ENCODE results near the gene ANKHD1. TPM values are rescaled to one million over a fixed set of nuclear protein-coding genes. Genes with fewer than 3 reads are reported as not detected.
"Not testable (repeated sequence)": the region's sequence is repeated elsewhere in the genome, so short reads cannot be mapped to it uniquely, and the experiment has no call there.

The ANKHD1 gene
- polyA plus RNA-seq, 4 donors: 101 to 115 (median 108) TPM

DNA sequence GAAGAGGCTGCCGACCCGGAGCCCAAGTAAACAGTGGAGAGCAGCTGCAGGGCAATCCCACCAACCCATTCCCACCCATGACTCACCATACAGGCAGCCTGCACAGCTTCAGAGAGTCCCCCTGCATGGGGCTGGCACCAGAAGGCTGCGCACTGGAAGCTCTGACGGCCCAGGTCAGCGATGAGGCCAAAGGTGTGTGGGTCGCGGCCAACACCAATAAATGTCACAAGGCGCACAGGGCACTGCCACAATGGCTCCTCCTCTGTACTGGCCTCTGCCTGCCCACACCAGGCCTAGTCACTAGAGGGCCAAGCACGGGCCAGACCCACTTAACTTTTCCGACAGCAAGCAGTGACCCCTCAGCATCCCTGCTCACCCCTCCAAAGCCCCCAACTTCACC is 158.6 kb downstream of the ANKHD1 start:
- no peak for DNase-seq (ENCODE audit: low read depth in 4 of 4, low spot score in 3 of 4)

DNA sequence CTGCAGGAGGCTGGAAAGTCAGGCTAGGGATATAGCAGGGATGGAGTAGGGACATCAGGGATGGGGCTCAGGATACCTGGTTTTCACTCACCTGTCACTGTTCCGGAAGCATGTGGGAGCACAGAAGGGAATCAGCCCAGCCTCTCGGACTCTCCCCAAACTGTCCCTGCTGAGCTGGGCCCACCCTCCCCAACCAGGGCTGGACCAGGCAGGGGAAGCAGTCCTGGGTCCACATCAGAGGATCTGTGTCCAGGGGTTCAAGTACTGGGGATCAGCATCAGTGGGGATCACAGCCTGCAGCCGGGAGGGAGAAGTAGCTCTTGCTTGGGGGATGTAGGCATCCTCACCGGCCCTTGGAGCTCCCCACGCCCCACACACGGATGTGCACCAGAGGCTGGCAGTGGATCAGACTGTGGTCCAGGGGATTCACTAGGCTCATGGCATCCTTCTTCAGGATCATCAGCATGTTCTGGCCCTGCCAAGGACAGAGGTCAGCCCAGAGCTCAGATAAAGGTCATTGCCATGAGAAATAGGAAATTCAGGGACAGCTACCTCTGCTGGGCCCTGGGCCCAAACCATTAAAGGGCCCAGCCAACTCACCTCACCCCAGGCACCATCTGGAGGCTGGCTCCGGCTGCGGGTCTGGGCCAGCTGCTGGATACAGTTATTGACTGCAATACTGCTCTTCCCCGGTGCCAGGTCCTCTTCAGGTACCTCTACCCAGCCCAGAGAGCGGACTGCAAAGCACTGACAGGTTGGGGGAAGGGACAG is 160.3 kb downstream of the ANKHD1 start:
- no peak for DNase-seq (ENCODE audit: low read depth in 4 of 4, low spot score in 3 of 4)

GRCh38 chr5:140563596-140563995 is 162.0 kb downstream of the ANKHD1 start:
- DNase-seq (ENCODE audit: low read depth in 4 of 4, low spot score in 3 of 4): no peak

GRCh38 chr5:140564196-140565023 is 162.8 kb downstream of the ANKHD1 start, which contains the start of the genes APBB3 and SLC35A4:
APBB3 (minus strand) TSS chr5:140564598; CDS start chr5:140564245, 353 bp downstream.
SLC35A4 (plus strand) TSS chr5:140564828; CDS start chr5:140567170, 2,342 bp downstream.
- peak; percentile 93 to 95 (median 94) for DNase-seq (ENCODE audit: low read depth in 4 of 4, low spot score in 3 of 4)

- DNase-seq (ENCODE audit: low read depth in 4 of 4, low spot score in 3 of 4): no peak
Observed at GRCh38 chr5:140565024-140565779, 163.6 kb downstream of the ANKHD1 start.

GRCh38 chr5:140565780-140566095 is 164.1 kb downstream of the ANKHD1 start:
- DNase-seq (ENCODE audit: low read depth in 4 of 4, low spot score in 3 of 4): no peak

GRCh38 chr5:140566665-140567064 is 165.0 kb downstream of the ANKHD1 start:
- no peak for DNase-seq (ENCODE audit: low read depth in 4 of 4, low spot score in 3 of 4)

- no peak for DNase-seq (ENCODE audit: low read depth in 4 of 4, low spot score in 3 of 4)
Observed at GRCh38 chr5:140567136-140567818, 165.6 kb downstream of the ANKHD1 start.

- DNase-seq (ENCODE audit: low read depth in 4 of 4, low spot score in 3 of 4): no peak
Observed at GRCh38 chr5:140567871-140568270, 166.2 kb downstream of the ANKHD1 start.

GRCh38 chr5:140568443-140569063 is 166.9 kb downstream of the ANKHD1 start:
- DNase-seq (ENCODE audit: low read depth in 4 of 4, low spot score in 3 of 4): no peak

DNA sequence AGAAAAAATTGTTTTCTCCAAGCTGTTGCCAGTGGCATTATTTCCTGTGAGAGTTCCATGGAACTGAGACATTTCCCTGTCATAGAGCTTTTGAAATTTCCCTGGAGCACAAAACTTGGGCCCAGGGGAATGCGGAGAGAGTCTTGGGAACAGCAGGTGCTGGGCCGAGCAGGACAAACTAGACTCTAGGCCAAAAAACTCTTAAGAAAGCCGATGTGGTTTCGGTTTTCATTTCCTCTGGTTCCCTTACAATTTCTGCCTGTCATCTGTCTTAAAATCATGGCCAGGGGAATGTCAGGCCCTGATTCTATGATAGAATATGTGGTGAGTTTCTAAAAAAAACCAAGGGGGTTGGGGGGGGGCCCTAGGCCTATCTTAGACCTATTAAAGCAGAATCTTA is 167.6 kb downstream of the ANKHD1 start:
- no peak for DNase-seq (ENCODE audit: low read depth in 4 of 4, low spot score in 3 of 4)

- DNase-seq (ENCODE audit: low read depth in 4 of 4, low spot score in 3 of 4): no peak
Observed at GRCh38 chr5:140570058-140570457, 168.4 kb downstream of the ANKHD1 start.

DNA sequence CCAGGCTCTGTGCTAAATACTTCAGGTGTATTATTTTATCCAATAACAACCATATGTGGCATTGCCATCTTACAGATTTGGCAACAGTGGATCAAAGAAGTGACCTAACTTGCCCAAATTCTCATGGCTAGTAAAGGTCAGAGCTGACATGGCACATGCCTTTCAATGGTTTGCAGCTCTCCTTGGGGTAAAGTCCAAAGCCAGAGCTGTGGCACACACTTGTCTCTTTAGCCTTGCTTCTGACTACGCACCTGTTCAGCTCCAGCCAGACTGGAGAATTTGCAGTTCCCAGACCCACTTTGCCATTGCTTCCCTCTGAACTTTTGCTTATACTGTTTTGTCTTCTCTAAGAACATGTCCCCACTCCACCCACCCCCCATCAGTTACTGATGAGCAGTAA is 168.9 kb downstream of the ANKHD1 start:
- no peak for DNase-seq (ENCODE audit: low read depth in 4 of 4, low spot score in 3 of 4)

- no peak for DNase-seq (ENCODE audit: low read depth in 4 of 4, low spot score in 3 of 4)
Observed at GRCh38 chr5:140571105-140571504, 169.5 kb downstream of the ANKHD1 start.

GRCh38 chr5:140573683-140574082 is 172.1 kb downstream of the ANKHD1 start:
- DNase-seq (ENCODE audit: low read depth in 4 of 4, low spot score in 3 of 4): no peak

GRCh38 chr5:140574165-140574564 is 172.5 kb downstream of the ANKHD1 start:
- no peak for DNase-seq (ENCODE audit: low read depth in 4 of 4, low spot score in 3 of 4)

DNA sequence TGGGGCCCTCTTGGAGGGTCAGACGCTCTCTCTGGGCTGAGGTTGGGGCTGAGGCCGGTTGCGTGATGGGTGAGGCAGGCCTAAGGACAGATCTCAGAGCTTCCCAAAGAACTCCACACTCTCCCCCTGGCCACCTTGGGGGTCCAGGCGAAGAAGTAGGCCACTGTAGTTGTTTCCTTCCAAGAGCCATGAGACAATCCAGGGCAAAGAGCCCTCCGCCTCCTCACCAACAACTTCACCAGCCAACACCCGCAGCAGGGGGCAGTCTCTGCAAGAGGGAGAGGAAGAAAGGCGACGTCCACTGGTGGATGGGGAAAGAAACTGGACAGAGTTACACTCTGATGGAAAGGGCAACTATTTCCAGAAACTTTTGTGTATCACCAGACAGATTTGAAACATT is 173.7 kb downstream of the ANKHD1 start:
- DNase-seq (ENCODE audit: low read depth in 4 of 4, low spot score in 3 of 4): no peak

DNA sequence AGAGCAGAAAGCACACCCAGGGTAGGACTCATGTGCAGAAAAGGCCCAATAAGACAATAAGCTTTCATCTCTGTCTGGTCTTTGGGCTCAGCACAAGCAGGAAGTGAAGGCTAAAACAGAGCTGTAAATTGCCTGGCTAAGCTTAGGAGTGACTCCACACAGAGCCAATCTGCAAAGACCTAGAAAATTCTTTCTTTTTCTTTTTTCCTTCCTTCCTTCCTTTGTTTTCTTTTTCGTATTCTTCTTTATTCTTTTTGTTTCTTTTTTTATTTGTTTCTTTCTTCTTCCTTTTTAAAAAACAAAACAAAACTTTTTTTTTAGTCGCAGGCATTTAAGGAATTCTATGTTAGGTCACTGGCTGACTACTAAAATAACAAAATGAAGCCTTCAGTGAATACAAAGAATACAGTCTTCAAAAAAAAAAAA is 175.2 kb downstream of the ANKHD1 start:
- DNase-seq (ENCODE audit: low read depth in 4 of 4, low spot score in 3 of 4): no peak

DNA sequence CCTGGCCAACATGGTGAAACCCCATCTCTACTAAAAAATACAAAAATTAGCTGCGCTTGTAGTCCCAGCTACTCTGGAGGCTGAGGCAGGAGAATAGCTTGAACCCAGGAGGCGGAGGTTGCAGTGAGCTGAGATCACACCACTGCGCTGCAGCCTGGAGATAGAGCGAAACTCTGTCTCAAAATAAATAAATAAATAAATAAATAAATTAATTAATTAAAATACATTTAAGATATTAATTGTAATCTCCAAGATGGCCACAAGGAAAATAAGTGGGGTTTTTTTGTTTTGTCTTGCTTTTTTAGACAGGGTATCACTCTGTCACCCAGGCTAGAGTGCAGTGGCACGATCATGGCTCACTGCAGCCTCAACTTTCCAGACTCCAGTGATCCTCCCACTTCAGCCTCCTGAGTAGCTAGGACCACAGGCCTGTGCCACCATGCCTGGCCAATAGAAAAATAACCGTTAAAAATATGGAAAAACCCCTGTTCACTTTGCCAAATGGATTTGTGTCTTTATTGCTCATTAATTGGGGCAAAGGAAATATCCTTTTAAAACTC is 177.6 kb downstream of the ANKHD1 start:
- DNase-seq (ENCODE audit: low read depth in 4 of 4, low spot score in 3 of 4): not testable (repeated sequence)

- no peak for DNase-seq (ENCODE audit: low read depth in 4 of 4, low spot score in 3 of 4)
Observed at GRCh38 chr5:140587495-140587894, 185.9 kb downstream of the ANKHD1 start.

Data from right renal pelvis (tissue), 4 donors.